Measurements from ENCODE around the gene TNIK. TPM values are rescaled to one million over a fixed set of nuclear protein-coding genes. Genes with fewer than 3 reads are reported as not detected.

The TNIK gene
- total RNA-seq, 3 donors from 2014 or later, result 12.9 to 15.4 (median 13.5) TPM

GRCh38 chr3:171446301-171446700 lies 13.9 kb downstream of the TNIK start:
- H3K9me3 Mint-ChIP-seq, result no peaks in the 10 kb centered on the region
- peaks cover 56% of the 10 kb centered on the region for H3K4me1 Mint-ChIP-seq (ENCODE audit: low read depth)
- no peak for ATAC-seq
- peaks cover 12% of the 10 kb centered on the region for H3K36me3 Mint-ChIP-seq (ENCODE audit: insufficient read depth)
- H3K27me3 Mint-ChIP-seq (ENCODE audit: low read depth), result no peaks in the 10 kb centered on the region
- DNase-seq, result no peak
- no peak overlapping the region for H3K4me3 Mint-ChIP-seq

GRCh38 chr3:171445620-171446204 lies 14.5 kb downstream of the TNIK start:
- Mint-ChIP-seq H3K9me3 (no peaks in the 10 kb centered on the region), H3K4me3 (no peak overlapping the region), H3K27me3 (ENCODE audit: low read depth) (no peaks in the 10 kb centered on the region), H3K36me3 (ENCODE audit: insufficient read depth) (peaks cover 14% of the 10 kb centered on the region), H3K4me1 (ENCODE audit: low read depth) (peaks cover 58% of the 10 kb centered on the region)
- DNase-seq, result no peak
- ATAC-seq, result no peak

- no peak overlapping the region for H3K4me3 Mint-ChIP-seq
- peaks cover 14% of the 10 kb centered on the region for H3K36me3 Mint-ChIP-seq (ENCODE audit: insufficient read depth)
- no peaks in the 10 kb centered on the region for H3K9me3 Mint-ChIP-seq
- H3K27me3 Mint-ChIP-seq (ENCODE audit: low read depth), result no peaks in the 10 kb centered on the region
- H3K4me1 Mint-ChIP-seq (ENCODE audit: low read depth), result peaks cover 64% of the 10 kb centered on the region
- DNase-seq (no peak), ATAC-seq (no peak)
Observed at GRCh38 chr3:171444001-171444690, 16.1 kb downstream of the TNIK start.

- Mint-ChIP-seq H3K9me3 (no peaks in the 10 kb centered on the region), H3K4me1 (ENCODE audit: low read depth) (peaks cover 70% of the 10 kb centered on the region), H3K27me3 (ENCODE audit: low read depth) (no peaks in the 10 kb centered on the region), H3K36me3 (ENCODE audit: insufficient read depth) (peaks cover 16% of the 10 kb centered on the region), H3K4me3 (no peak overlapping the region)
- no peak for DNase-seq
- ATAC-seq, result no peak
Observed at GRCh38 chr3:171443211-171443957, 16.8 kb downstream of the TNIK start.

GRCh38 chr3:171442184-171442583 lies 18.0 kb downstream of the TNIK start:
- H3K4me3 Mint-ChIP-seq, result no peak overlapping the region
- H3K27me3 Mint-ChIP-seq (ENCODE audit: low read depth), result no peaks in the 10 kb centered on the region
- H3K36me3 Mint-ChIP-seq (ENCODE audit: insufficient read depth), result peaks cover 16% of the 10 kb centered on the region
- no peaks in the 10 kb centered on the region for H3K9me3 Mint-ChIP-seq
- no peak for ATAC-seq
- H3K4me1 Mint-ChIP-seq (ENCODE audit: low read depth), result peaks cover 75% of the 10 kb centered on the region
- DNase-seq, result no peak

- H3K4me3 Mint-ChIP-seq, result no peak overlapping the region
- H3K36me3 Mint-ChIP-seq (ENCODE audit: insufficient read depth), result peaks cover 16% of the 10 kb centered on the region
- H3K4me1 Mint-ChIP-seq (ENCODE audit: low read depth), result peaks cover 77% of the 10 kb centered on the region
- no peaks in the 10 kb centered on the region for H3K9me3 Mint-ChIP-seq
- no peaks in the 10 kb centered on the region for H3K27me3 Mint-ChIP-seq (ENCODE audit: low read depth)
- ATAC-seq (no peak), DNase-seq (no peak)
Observed at GRCh38 chr3:171441381-171441780, 18.8 kb downstream of the TNIK start.

GRCh38 chr3:171439996-171440395 lies 20.2 kb downstream of the TNIK start:
- H3K36me3 Mint-ChIP-seq (ENCODE audit: insufficient read depth), result peaks cover 16% of the 10 kb centered on the region
- peaks cover 74% of the 10 kb centered on the region for H3K4me1 Mint-ChIP-seq (ENCODE audit: low read depth)
- peak overlapping the region; percentile 17 for H3K4me3 Mint-ChIP-seq
- DNase-seq (no peak), ATAC-seq (no peak)
- H3K27me3 Mint-ChIP-seq (ENCODE audit: low read depth), result no peaks in the 10 kb centered on the region
- H3K9me3 Mint-ChIP-seq, result no peaks in the 10 kb centered on the region

- peaks cover 11% of the 10 kb centered on the region for H3K36me3 Mint-ChIP-seq (ENCODE audit: insufficient read depth)
- H3K9me3 Mint-ChIP-seq, result no peaks in the 10 kb centered on the region
- H3K4me3 Mint-ChIP-seq, result no peak overlapping the region
- peaks cover 65% of the 10 kb centered on the region for H3K4me1 Mint-ChIP-seq (ENCODE audit: low read depth)
- DNase-seq (no peak), ATAC-seq (no peak)
- no peaks in the 10 kb centered on the region for H3K27me3 Mint-ChIP-seq (ENCODE audit: low read depth)
Observed at GRCh38 chr3:171437115-171437756, 23.0 kb downstream of the TNIK start.

GRCh38 chr3:171436380-171436779 lies 23.8 kb downstream of the TNIK start:
- no peaks in the 10 kb centered on the region for H3K27me3 Mint-ChIP-seq (ENCODE audit: low read depth)
- H3K9me3 Mint-ChIP-seq, result no peaks in the 10 kb centered on the region
- H3K4me3 Mint-ChIP-seq, result no peak overlapping the region
- DNase-seq, result no peak
- ATAC-seq, result no peak
- H3K36me3 Mint-ChIP-seq (ENCODE audit: insufficient read depth), result peaks cover 9% of the 10 kb centered on the region
- H3K4me1 Mint-ChIP-seq (ENCODE audit: low read depth), result peaks cover 61% of the 10 kb centered on the region

GRCh38 chr3:171435757-171436156 lies 24.4 kb downstream of the TNIK start:
- DNase-seq, result no peak
- Mint-ChIP-seq H3K4me1 (ENCODE audit: low read depth) (peaks cover 55% of the 10 kb centered on the region), H3K9me3 (no peaks in the 10 kb centered on the region), H3K27me3 (ENCODE audit: low read depth) (no peaks in the 10 kb centered on the region), H3K4me3 (no peak overlapping the region), H3K36me3 (ENCODE audit: insufficient read depth) (peaks cover 8% of the 10 kb centered on the region)
- ATAC-seq, result no peak

GRCh38 chr3:171435143-171435542 lies 25.1 kb downstream of the TNIK start:
- Mint-ChIP-seq H3K36me3 (ENCODE audit: insufficient read depth) (peaks cover 6% of the 10 kb centered on the region), H3K4me1 (ENCODE audit: low read depth) (peaks cover 49% of the 10 kb centered on the region), H3K4me3 (no peak overlapping the region), H3K9me3 (no peaks in the 10 kb centered on the region), H3K27me3 (ENCODE audit: low read depth) (no peaks in the 10 kb centered on the region)
- DNase-seq (no peak), ATAC-seq (no peak)

- H3K4me1 Mint-ChIP-seq (ENCODE audit: low read depth), result peaks cover 30% of the 10 kb centered on the region
- ATAC-seq (no peak), DNase-seq (no peak)
- H3K9me3 Mint-ChIP-seq, result no peaks in the 10 kb centered on the region
- no peaks in the 10 kb centered on the region for H3K36me3 Mint-ChIP-seq (ENCODE audit: insufficient read depth)
- no peaks in the 10 kb centered on the region for H3K27me3 Mint-ChIP-seq (ENCODE audit: low read depth)
- H3K4me3 Mint-ChIP-seq, result no peak overlapping the region
Observed at GRCh38 chr3:171432548-171432947, 27.7 kb downstream of the TNIK start.

- Mint-ChIP-seq H3K36me3 (ENCODE audit: insufficient read depth) (peaks cover 3% of the 10 kb centered on the region), H3K27me3 (ENCODE audit: low read depth) (no peaks in the 10 kb centered on the region), H3K4me1 (ENCODE audit: low read depth) (peaks cover 22% of the 10 kb centered on the region), H3K4me3 (no peak overlapping the region), H3K9me3 (no peaks in the 10 kb centered on the region)
- ATAC-seq (no peak), DNase-seq (no peak)
Observed at GRCh38 chr3:171431550-171431949, 28.7 kb downstream of the TNIK start.

GRCh38 chr3:171430530-171430929 lies 29.7 kb downstream of the TNIK start:
- no peaks in the 10 kb centered on the region for H3K9me3 Mint-ChIP-seq
- no peak overlapping the region for H3K4me3 Mint-ChIP-seq
- ATAC-seq (no peak), DNase-seq (no peak)
- H3K36me3 Mint-ChIP-seq (ENCODE audit: insufficient read depth), result peaks cover 4% of the 10 kb centered on the region
- peaks cover 11% of the 10 kb centered on the region for H3K4me1 Mint-ChIP-seq (ENCODE audit: low read depth)
- H3K27me3 Mint-ChIP-seq (ENCODE audit: low read depth), result no peaks in the 10 kb centered on the region
